ENCODE measurements around the gene PHF5A. TPM values are rescaled to one million over a fixed set of nuclear protein-coding genes. Genes with fewer than 3 reads are reported as not detected.

Gene PHF5A
- total RNA-seq, 4 donors from 2014 or later: 21.5 to 47.3 (median 41.5) TPM

GRCh38 chr22:41488076-41488475 is 19.6 kb upstream of the PHF5A start:
- no peaks in the 10 kb centered on the region for H3K27me3 ChIP-seq
- no peak overlapping the region for H3K4me3 ChIP-seq
- peak overlapping the region in 3 of 4 donors; percentile 57 to 79 (median 78) for H3K27ac ChIP-seq
- TF ChIP-seq POLR2A (IDR thresholded peaks at IDR 0.05): no peak
- TF ChIP-seq, protein P1, sequence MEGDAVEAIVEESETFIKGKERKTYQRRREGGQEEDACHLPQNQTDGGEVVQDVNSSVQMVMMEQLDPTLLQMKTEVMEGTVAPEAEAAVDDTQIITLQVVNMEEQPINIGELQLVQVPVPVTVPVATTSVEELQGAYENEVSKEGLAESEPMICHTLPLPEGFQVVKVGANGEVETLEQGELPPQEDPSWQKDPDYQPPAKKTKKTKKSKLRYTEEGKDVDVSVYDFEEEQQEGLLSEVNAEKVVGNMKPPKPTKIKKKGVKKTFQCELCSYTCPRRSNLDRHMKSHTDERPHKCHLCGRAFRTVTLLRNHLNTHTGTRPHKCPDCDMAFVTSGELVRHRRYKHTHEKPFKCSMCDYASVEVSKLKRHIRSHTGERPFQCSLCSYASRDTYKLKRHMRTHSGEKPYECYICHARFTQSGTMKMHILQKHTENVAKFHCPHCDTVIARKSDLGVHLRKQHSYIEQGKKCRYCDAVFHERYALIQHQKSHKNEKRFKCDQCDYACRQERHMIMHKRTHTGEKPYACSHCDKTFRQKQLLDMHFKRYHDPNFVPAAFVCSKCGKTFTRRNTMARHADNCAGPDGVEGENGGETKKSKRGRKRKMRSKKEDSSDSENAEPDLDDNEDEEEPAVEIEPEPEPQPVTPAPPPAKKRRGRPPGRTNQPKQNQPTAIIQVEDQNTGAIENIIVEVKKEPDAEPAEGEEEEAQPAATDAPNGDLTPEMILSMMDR (IDR thresholded peaks at IDR 0.05): no peak
- WGBS, 2 donors: 61 to 68% methylated on average over 4 of the region's 4 CpGs
- H3K36me3 ChIP-seq: peaks cover 0 to 2% (median 0%) of the 10 kb centered on the region in 3 donors
- peaks cover 6 to 92% (median 49%) of the 10 kb centered on the region in 3 donors for H3K4me1 ChIP-seq
- intact Hi-C loops (cut with DNase I): no loop called here
- H3K9me3 ChIP-seq: no peaks in the 10 kb centered on the region
- DNase-seq: no peak

DNA sequence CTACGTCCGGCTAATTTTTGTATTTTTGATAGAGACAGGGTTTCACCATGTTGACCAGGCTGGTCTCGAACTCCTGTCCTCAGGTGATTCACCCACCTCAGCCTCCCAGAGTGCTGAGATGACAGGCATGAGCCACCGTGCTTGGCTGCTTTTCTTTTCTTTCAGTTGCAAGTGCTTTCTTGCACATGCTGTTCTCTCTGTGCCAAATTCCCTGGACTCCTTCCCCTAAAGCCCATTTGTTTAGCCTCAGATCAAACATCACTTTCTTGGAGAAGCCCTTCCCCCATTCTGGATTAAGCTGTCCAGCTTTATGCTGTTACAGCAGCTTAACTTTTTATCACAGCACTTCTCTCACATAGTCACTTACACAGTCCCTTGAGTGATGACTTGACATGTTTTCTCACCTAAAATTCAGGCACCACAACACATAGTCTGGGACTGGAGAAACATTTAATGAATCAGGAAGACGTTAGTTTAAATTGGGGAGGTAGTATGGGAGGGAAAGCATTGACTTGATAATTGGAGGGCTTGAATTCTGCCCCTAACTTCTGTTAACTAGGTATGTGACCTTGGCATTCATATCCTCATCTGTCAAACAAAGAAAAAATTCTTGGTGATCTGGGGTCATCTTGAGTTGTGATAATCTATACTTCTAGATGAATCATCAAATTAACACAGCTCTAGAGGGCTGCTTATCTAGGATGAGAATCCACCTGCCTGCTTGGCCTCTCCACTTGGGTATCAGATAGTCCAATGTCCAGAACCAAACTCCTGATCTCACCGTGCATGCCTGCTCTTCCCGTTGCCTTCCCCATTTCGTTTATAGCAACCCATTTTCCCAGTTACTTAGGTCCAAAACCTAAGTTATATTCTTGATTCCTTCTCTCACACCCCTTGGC is 18.8 kb upstream of the PHF5A start:
- WGBS, 2 donors: 56 to 61% methylated on average over 8 of the region's 8 CpGs
- Histone ChIP-seq H3K27ac (peak overlapping the region; percentile 11 to 79 (median 75)), H3K4me3 (no peak overlapping the region), H3K36me3 (no peaks in the 10 kb centered on the region), H3K4me1 (peaks cover 11 to 95% (median 57%) of the 10 kb centered on the region in 3 donors), H3K27me3 (no peaks in the 10 kb centered on the region), H3K9me3 (no peaks in the 10 kb centered on the region)
- intact Hi-C loops (cut with DNase I): no loop called here
- TF ChIP-seq POLR2A (IDR thresholded peaks at IDR 0.05): no peak
- TF ChIP-seq, protein P1 (IDR thresholded peaks at IDR 0.05): no peak
- DNase-seq: no peak

DNA sequence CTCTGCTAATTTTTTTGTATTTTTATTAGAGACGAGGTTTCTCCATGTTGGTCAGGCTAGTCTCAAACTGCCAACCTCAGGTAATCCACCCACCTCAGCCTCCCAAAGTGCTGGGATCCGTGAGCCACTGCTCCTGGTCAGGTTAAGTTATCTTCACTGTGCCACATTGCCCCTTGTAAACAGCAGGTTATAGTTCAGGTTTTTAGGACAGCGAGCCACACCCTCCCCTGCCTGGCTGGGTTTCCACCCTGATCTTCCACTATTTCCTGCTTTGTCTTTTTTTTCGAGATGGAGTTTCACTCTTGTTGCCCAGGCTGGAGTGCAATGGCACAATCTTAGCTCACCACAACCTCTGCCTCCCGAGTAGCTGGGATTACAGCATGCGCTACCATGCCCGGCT is 16.5 kb upstream of the PHF5A start:
- H3K36me3 ChIP-seq: no peaks in the 10 kb centered on the region
- DNase-seq: no peak
- intact Hi-C loops (cut with DNase I): no loop called here
- H3K27me3 ChIP-seq: no peaks in the 10 kb centered on the region
- H3K4me3 ChIP-seq: no peak overlapping the region
- TF ChIP-seq POLR2A (IDR thresholded peaks at IDR 0.05): no peak
- TF ChIP-seq, protein P1 (IDR thresholded peaks at IDR 0.05): no peak
- peaks cover 15 to 95% (median 62%) of the 10 kb centered on the region in 3 donors for H3K4me1 ChIP-seq
- peak overlapping the region; percentile 36 to 79 (median 78) for H3K27ac ChIP-seq
- H3K9me3 ChIP-seq: no peaks in the 10 kb centered on the region
- 28 to 43% methylated on average over 7 of the region's 7 CpGs for WGBS, 2 donors

DNA sequence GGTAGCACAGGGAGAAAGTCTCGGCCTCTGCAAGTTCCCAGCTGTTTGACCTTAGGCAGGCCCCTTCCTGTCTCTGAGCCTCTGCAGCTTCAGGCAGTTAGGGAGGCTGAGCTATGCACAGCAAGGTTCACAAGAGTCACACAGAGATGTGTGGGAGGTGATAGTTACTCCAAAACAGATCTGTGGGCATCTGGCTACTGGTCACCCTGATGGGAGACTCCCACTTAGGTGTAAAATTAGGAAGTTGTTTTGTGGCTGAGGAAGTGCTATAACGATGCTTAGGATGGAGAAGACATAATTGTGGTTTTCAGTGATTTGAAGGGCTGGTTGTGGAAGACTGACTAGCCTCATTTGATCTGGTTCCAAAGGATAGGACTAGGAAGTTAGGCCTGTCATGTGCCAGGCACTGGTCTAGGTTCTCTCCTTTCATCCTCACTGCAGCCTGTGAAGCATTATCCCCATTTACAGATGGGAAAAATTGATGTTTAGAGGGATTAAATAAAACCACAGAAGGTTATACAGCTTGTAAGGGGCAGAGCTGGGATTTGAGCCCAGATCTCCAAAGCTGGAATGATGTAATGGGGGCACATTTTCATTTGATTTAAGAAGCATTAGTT is 13.9 kb upstream of the PHF5A start:
- intact Hi-C loops (cut with DNase I): no loop called here
- no peaks in the 10 kb centered on the region for H3K27me3 ChIP-seq
- 14 to 35% methylated on average over 1 to 2 of the region's 2 CpGs for WGBS, 2 donors
- H3K9me3 ChIP-seq: no peaks in the 10 kb centered on the region
- H3K36me3 ChIP-seq: peaks cover 0 to 24% (median 0%) of the 10 kb centered on the region in 3 donors
- no peak overlapping the region for H3K4me3 ChIP-seq
- peaks cover 15 to 92% (median 62%) of the 10 kb centered on the region in 3 donors for H3K4me1 ChIP-seq
- no peak for DNase-seq
- TF ChIP-seq, protein P1 (IDR thresholded peaks at IDR 0.05): no peak
- no peak for TF ChIP-seq POLR2A (IDR thresholded peaks at IDR 0.05)
- H3K27ac ChIP-seq: peak overlapping the region; percentile 57 to 84 (median 78)

- DNase-seq: no peak
- TF ChIP-seq, protein P1 (IDR thresholded peaks at IDR 0.05): no peak
- no peak for TF ChIP-seq POLR2A (IDR thresholded peaks at IDR 0.05)
- Histone ChIP-seq H3K4me3 (no peak overlapping the region), H3K27ac (peak overlapping the region; percentile 31 to 84 (median 78)), H3K36me3 (peaks cover 0 to 29% (median 0%) of the 10 kb centered on the region in 3 donors), H3K4me1 (peaks cover 15 to 87% (median 58%) of the 10 kb centered on the region in 3 donors), H3K9me3 (no peaks in the 10 kb centered on the region), H3K27me3 (no peaks in the 10 kb centered on the region)
- WGBS, 2 donors: 55 to 79% methylated on average over 3 to 4 of the region's 5 CpGs
- intact Hi-C loops (cut with DNase I): no loop called here
Observed at GRCh38 chr22:41481925-41482318, 13.4 kb upstream of the PHF5A start.
